Raji (cell line): Measurements from ENCODE around the gene KCP.

Experiments
- POLR2A ChIP-seq: IDR thresholded peaks from 2 replicates; pipeline ENCODE4 v1.6.1; 2011; ENCODE audit warnings: low read depth, low read length, control low read depth; ENCODE audit not compliant: insufficient read depth

KCP gene

GRCh38 chr7:128835231-128835751 lies 75.2 kb downstream of the KCP start:
- no peak for TF ChIP-seq POLR2A

GRCh38 chr7:128833946-128834325 lies 76.6 kb downstream of the KCP start:
- TF ChIP-seq POLR2A = no peak

- no peak for TF ChIP-seq POLR2A
Measured at GRCh38 chr7:128833148-128833945, 77.2 kb downstream of the KCP start.

- no peak for TF ChIP-seq POLR2A
Measured at GRCh38 chr7:128832880-128833147, 77.7 kb downstream of the KCP start.

- no peak for TF ChIP-seq POLR2A
Measured at GRCh38 chr7:128831994-128832879, 78.3 kb downstream of the KCP start.

- TF ChIP-seq POLR2A = no peak
Measured at GRCh38 chr7:128831178-128831993, 79.1 kb downstream of the KCP start.

GRCh38 chr7:128830231-128831177 lies 80.0 kb downstream of the KCP start, which contains the start of gene FLNC:
Gene FLNC, plus strand, starts transcription at chr7:128830406. Its CDS starts 232 bp downstream, at chr7:128830638.
- no peak for TF ChIP-seq POLR2A

- no peak for TF ChIP-seq POLR2A
Measured at GRCh38 chr7:128829391-128830166, 80.9 kb downstream of the KCP start.

GRCh38 chr7:128827971-128828711 lies 82.4 kb downstream of the KCP start:
- TF ChIP-seq POLR2A = no peak

- TF ChIP-seq POLR2A = no peak
Measured at GRCh38 chr7:128827248-128827958, 83.1 kb downstream of the KCP start.

- no peak for TF ChIP-seq POLR2A
Measured at GRCh38 chr7:128826916-128827247, 83.6 kb downstream of the KCP start.
